T follicular helper cell (primary cell): Measurements from ENCODE around the gene NUP188.
"Not testable (repeated sequence)": the region's sequence is repeated elsewhere in the genome, so short reads cannot be mapped to it uniquely, and the experiment has no call there.

Experiments used
- DNase-seq: peaks from one replicate; pipeline ENCODE4 v3.0.0-alpha.2; 2020; ENCODE audit warnings: low read depth

The NUP188 gene

GRCh38 chr9:128945798-128946501 is 1.5 kb upstream of the NUP188 start:
- DNase-seq = no peak

- DNase-seq = no peak
Measured at GRCh38 chr9:128946571-128947276, 775 bp upstream of the NUP188 start.

GRCh38 chr9:128947277-128947526 is 297 bp upstream of the NUP188 start:
- DNase-seq = no peak

- not testable (repeated sequence) for DNase-seq
Measured at GRCh38 chr9:128961403-128961802, 13.9 kb downstream of the NUP188 start.

GRCh38 chr9:128969491-128969890 is 22.0 kb downstream of the NUP188 start:
- no peak for DNase-seq

GRCh38 chr9:128972956-128973355 is 25.5 kb downstream of the NUP188 start:
- no peak for DNase-seq

GRCh38 chr9:128979111-128979510 is 31.6 kb downstream of the NUP188 start:
- DNase-seq = no peak

- no peak for DNase-seq
Measured at GRCh38 chr9:128983536-128983935, 36.0 kb downstream of the NUP188 start.

GRCh38 chr9:128986671-128987070 is 39.2 kb downstream of the NUP188 start:
- no peak for DNase-seq

- no peak for DNase-seq
Measured at GRCh38 chr9:128987805-128988204, 40.3 kb downstream of the NUP188 start.

- no peak for DNase-seq
Measured at GRCh38 chr9:128992995-128993394, 45.5 kb downstream of the NUP188 start.

- no peak for DNase-seq
Measured at GRCh38 chr9:128995791-128996190, 48.3 kb downstream of the NUP188 start.

GRCh38 chr9:128998462-128998861 is 51.0 kb downstream of the NUP188 start:
- no peak for DNase-seq

GRCh38 chr9:128999581-129000206 is 52.2 kb downstream of the NUP188 start:
- no peak for DNase-seq

GRCh38 chr9:129001504-129002325 is 54.2 kb downstream of the NUP188 start:
- no peak for DNase-seq

GRCh38 chr9:129002992-129003391 is 55.5 kb downstream of the NUP188 start:
- DNase-seq = no peak

- DNase-seq = not testable (repeated sequence)
Measured at GRCh38 chr9:129004173-129004572, 56.7 kb downstream of the NUP188 start.

GRCh38 chr9:129005336-129005997 is 58.0 kb downstream of the NUP188 start:
- no peak for DNase-seq

GRCh38 chr9:129006328-129007034 is 59.0 kb downstream of the NUP188 start:
- DNase-seq = peak; percentile 20

GRCh38 chr9:129007035-129007765 is 59.7 kb downstream of the NUP188 start:
- no peak for DNase-seq
